ENCODE data around the gene FREY1. TPM values are rescaled to one million over a fixed set of nuclear protein-coding genes. Genes with fewer than 3 reads are reported as not detected.
A peak's percentile ranks its signal among the peaks of the same experiment; 100 is the strongest.

Gene FREY1
- total and polyA plus RNA-seq, 2 of the 4 experiments (the other 2 are of a cell fraction): 0.21 TPM; not detected in 1

- TF ChIP-seq ELK1 (IDR thresholded peaks at IDR 0.05; ENCODE audit: borderline replicate concordance, low read depth, low read length) (no peak), RAD21 (IDR thresholded peaks at IDR 0.05; ENCODE audit: low read length) (peak; percentile 82)
These were observed 34.3 kb downstream of the FREY1 start (continued) for GRCh38 chr11:45872651-45873356.

GRCh38 chr11:45871638-45872037 lies 35.4 kb downstream of the FREY1 start:
- no peak overlapping the region for H3K4me3 ChIP-seq (ENCODE audit: insufficient read depth, low read depth, low read length)
- no peak overlapping the region for H3K56ac ChIP-seq (ENCODE audit: extremely low read depth, insufficient read depth, low read length)
- DNase-seq (no peak), ATAC-seq (ENCODE audit: low read depth) (no peak)
- peaks cover 5% of the 10 kb centered on the region for H3K4me1 ChIP-seq (ENCODE audit: control insufficient read depth, insufficient read depth, low read length)
- intact Hi-C loops (cut with micrococcal nuclease) (loop anchor here (10.0 kb wide), 1 partner anchor 133 kb away; no protein-coding TSS in a partner anchor), in situ Hi-C loops (cut with MboI; ENCODE audit: low sequenced_read_pairs) (loop anchor here (10.0 kb wide), 1 partner anchor 133 kb away; no protein-coding TSS in a partner anchor), dilution Hi-C loops (cut with HindIII; ENCODE audit: low sequenced_read_pairs, unreplicated experiment) (no loop called here)
- CTCF ChIA-PET: interaction anchor here (0.9 to 2.7 kb wide), 3 partner anchors 10 to 30 kb away, joined by 3 to 26 read pairs (median 6); partner anchors contain the start of gene CRY2
- no peak overlapping the region for H3K4ac ChIP-seq (ENCODE audit: low read depth, low read length)
- H3K9ac ChIP-seq (ENCODE audit: low read depth, low read length): no peak overlapping the region
- TF ChIP-seq CTCF (conservative IDR thresholded peaks at IDR 0.05; ENCODE audit: low read depth, low read length) (no peak), ELK1 (IDR thresholded peaks at IDR 0.05; ENCODE audit: borderline replicate concordance, low read depth, low read length) (no peak), USF2 (IDR thresholded peaks at IDR 0.05; ENCODE audit: low read depth, low read length) (no peak), CHD1 (IDR thresholded peaks at IDR 0.05; ENCODE audit: low read depth, low read length) (no peak)
- H3K14ac ChIP-seq (replicated peaks; ENCODE audit: low read depth, low read length): no peak overlapping the region
- peaks cover 11% of the 10 kb centered on the region for H4K20me1 ChIP-seq (ENCODE audit: insufficient read depth, low read length)
- peaks cover 0 to 8% of the 10 kb centered on the region in 2 experiments; a peak in 3 of 4 replicates for H3K79me1 ChIP-seq (ENCODE audit: low read depth in 1 of 2, low read length in 2 of 2)
- H3K36me3 ChIP-seq (ENCODE audit: control insufficient read depth, insufficient read depth, low read length): peaks cover 53% of the 10 kb centered on the region
- no TSS peak for BruUV-seq (replicated peaks)
- POLR2A ChIA-PET (ENCODE audit: unreplicated experiment): no interaction called here
- no peak overlapping the region for H2BK20ac ChIP-seq (ENCODE audit: low read depth, low read length)
- no peak overlapping the region for H2BK5ac ChIP-seq (ENCODE audit: low read depth, low read length, poor library complexity, severe bottlenecking)
- no peak overlapping the region for H3K23ac ChIP-seq (ENCODE audit: low read depth, low read length)
- no peaks in the 10 kb centered on the region for H3K9me3 ChIP-seq (ENCODE audit: control insufficient read depth, insufficient read depth, low read length)
- H3K18ac ChIP-seq (ENCODE audit: low read depth, low read length): no peak overlapping the region
- no peak overlapping the region for H3K4me2 ChIP-seq (ENCODE audit: low read depth, low read length)
- no peak overlapping the region for H3K27ac ChIP-seq (ENCODE audit: insufficient read depth, low read length)
- 80% methylated on average over 1 of the region's 2 CpGs; no CpG with 5 or more reads in 1 of the 2 experiments for WGBS, 2 experiments (ENCODE audit: extremely low coverage in 2 of 2, insufficient read length in 1 of 2)
- H2AK5ac ChIP-seq (ENCODE audit: low read depth, low read length): no peak overlapping the region
- H2AK9ac ChIP-seq (replicated peaks; ENCODE audit: low read depth, low read length, poor library complexity): no peak overlapping the region
- no peak overlapping the region for H2BK15ac ChIP-seq (ENCODE audit: low read depth, low read length)
- H4K91ac ChIP-seq (ENCODE audit: insufficient read depth, low read depth, low read length): no peak overlapping the region
- H2AFZ ChIP-seq (replicated peaks; ENCODE audit: low read length, poor library complexity): no peak overlapping the region
- H4K8ac ChIP-seq (ENCODE audit: low read depth in 2 of 2, low read length in 2 of 2): no peak overlapping the region
- no peaks in the 10 kb centered on the region for H3K27me3 ChIP-seq (ENCODE audit: control insufficient read depth, insufficient read depth, low read length)
- no peak overlapping the region for H2BK120ac ChIP-seq (ENCODE audit: low read depth, low read length)
- no peak overlapping the region for H4K5ac ChIP-seq (ENCODE audit: low read depth, low read length)
- peaks cover 7% of the 10 kb centered on the region for H3K9me1 ChIP-seq (ENCODE audit: insufficient read depth, low read length)
